SW 1271 (cell line): ENCODE measurements around the gene TNS3.

Experiments used
- DNase-seq, 2 experiments: peaks; one replicate each; lab custom pipeline; 2025; lab: John Stamatoyannopoulos, UW

The TNS3 gene

DNA sequence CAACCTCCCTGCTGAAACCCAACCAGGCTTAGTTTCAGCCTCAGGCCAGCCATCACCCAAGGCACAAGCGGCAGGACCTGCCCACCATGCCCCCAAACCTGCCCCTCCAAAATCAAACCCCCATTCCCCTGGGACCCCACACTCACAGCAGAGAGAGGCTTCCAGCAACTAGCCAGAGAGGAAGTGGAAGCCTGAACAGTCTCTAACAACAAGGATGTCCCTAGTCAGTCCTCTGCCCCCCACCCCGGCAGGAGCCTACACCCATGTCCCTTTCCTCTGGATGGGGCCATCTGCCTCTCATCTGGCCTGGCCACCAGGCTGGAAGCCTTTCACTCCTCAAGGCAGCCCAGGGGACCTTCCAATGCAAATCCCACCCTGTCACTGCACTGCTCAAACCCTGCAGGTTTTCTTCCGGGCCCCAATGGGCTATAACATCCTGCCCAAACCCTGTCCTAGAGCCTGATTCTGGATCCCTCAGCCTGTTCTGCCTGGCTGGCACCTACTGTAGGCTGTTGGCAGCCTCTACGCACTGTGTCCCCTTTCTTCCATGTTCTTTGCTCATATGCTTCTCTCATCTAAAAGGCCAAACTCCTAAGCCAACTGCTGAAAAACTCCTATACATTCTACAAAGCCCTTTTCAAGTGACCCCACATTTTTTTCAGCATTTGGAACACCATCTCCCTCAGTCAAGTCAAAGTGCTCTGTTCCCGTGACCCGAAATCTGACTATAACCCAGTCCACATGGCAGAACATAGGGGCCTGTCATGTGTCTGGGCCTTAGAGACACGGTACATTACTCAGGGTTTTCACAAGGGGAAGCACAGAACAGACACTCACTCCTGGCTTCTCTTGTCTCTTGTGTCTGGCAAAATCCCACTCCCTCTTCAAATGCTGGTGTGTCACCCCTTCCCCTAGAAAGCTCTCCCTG lies 253.3 kb downstream of the TNS3 start:
- DNase-seq: no peak

DNA sequence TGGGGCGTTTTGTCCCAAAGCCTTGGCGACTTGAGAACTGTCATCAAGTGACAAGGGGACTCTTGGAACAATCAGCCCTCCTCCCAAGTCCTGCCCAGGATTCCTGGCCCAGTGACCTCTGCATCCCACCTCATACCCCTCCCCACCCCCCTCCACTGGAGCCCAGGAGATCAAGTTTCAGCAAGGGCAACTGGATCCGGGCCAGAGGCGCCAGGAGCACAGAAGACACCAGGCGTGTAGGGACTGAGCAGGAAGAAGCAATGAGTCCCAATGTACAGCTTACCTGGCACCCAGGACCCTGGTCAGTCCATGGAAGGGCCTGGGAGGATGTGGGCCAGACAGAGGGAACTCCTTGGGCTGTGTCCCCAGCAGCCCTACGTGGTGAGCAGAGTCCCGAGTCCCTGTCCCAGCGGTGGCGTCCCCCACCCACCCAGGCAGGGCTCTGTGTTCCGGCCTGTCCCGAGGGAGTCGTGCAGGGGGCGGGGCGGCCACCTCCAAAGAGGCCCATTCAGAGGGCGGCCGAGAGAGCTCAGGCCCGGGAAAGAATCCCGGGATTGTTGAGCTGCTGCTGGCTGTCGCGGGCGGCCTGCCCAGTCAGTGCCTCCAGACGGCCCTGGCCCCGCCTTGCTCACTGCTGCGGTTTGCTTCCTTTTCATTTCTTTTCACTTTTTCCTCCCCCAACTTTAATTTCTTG lies 254.1 kb downstream of the TNS3 start:
- no peak for DNase-seq

DNA sequence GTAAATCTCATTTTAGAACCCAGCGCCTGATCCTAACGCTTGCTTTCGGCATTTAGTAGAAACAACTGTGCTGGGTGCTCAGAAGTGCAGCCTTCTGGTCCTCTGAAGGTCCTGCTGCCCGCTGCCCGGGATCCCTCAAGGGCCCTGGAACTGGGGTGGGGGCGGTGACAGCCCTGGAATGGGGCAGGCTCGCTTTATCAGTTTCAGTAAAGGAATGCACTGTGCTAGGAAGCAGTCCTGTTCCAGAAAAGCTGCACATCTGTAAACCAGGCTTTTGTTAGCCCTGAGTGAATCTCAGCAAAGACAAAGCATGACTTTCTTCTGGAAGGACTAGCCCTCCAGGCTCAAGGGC lies 254.6 kb downstream of the TNS3 start:
- DNase-seq: no peak

DNA sequence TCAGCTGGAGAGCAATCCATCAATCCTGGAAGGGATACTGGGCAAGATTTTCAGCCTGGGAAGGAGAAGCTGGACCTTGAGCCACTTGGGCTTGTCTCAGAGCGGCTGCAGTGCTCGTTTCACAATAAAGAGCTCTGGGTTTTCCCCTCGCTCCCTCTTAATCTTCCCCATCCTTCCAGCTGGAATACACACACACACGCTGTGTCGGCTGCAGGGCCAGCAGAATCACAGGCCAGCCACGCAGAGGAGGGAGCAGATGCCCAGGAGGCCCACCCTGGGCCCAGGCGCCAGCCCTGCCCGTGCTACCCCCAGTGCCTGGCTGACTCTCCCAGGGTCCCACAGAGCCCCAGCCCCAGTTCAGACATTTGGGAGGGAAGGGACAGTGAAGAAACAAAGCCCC lies 255.1 kb downstream of the TNS3 start:
- no peak for DNase-seq

DNA sequence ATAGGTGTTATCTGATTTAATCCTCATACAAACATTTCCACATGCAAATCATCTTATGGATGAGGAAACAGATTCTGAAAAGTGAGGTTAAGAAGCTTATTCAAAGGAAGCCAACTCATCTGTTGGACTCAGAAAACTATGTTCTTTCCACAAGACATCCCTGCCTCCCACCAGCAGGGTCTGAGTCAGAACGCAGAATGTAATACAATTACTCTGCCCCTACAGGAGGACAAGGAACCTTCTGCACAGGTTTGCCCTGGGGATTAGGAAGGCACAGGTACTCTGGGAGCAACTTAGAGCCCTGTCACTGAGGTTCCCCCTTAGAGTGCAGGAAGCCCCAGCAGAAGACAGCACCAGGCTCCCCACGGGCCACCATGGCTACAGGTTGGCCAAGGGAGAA lies 255.7 kb downstream of the TNS3 start:
- DNase-seq: no peak

DNA sequence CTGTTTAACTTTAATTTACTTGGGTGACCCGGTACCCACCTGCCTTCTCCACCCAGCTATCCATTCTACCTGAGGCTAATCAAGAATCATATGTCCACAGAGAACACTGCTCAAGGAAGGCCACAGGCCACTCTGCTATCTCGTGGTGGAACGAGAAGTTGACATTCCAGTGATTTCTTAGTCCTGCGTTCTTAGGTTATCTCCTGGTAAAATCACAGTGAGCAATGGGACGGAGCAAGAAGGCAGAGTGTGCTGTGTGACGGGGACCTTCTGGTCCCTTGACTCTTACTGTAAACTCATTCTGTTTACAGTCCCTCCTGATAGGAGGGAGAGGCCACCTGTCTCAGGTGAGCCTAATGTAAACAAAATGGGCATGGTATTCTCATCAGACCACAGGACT lies 256.6 kb downstream of the TNS3 start:
- no peak for DNase-seq

DNA sequence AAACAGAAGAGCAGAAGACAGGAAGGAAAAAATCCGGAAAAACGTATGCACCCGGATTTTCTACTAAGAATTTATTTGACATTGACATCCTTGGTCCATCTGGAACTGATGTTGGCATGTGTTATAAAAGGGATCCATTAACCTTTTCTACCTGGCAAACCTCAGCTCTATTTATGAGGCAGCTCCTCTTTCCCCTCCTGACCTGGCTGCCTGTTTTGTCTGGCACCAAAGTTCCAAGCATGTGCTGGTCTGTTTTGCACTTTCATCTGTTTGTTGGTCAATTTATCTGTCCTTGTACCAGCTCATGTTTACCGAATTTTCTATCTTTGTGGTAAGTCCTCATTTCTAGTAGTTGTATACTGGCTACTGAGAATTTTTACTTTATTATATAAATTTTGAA lies 258.0 kb downstream of the TNS3 start:
- DNase-seq: no peak

DNA sequence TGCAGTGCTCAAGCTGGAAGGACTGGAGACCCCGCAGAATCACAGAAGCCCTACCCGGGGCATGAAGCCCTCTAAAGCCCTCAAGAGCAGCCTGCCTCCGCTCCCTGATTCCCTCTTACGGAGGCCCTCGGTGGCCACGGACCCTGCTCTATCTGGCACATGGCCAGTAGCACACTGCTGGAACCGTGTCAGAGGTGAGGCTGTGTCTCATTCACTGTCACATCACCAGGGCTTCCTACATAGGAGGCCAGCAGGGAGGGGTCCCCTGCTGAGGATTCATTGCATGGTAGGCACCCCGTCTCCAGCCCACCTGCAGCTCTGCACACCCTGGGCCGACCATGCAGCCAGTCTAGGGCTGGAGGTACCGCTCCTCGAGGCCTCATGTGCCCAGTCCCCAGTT lies 259.2 kb downstream of the TNS3 start:
- no peak for DNase-seq

DNA sequence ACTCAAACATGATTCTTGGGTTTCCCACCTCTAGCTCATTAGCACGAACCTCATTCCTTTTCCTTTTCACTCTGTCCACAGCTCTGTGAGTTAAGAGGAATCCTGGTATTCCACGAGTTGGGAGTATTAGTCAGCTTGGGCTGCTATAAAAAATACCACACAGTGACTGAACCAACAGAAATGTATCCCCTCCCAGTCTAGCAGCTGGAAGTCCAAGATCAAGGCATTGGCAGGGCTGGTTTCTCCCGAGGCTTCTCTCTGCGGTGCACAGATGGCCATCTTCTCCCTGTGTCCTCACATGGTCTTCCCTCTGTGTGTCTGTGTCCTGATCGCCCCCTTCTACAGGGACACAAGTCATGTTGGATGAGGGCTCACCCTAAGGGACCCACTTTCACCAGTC lies 261.6 kb downstream of the TNS3 start:
- DNase-seq: no peak

DNA sequence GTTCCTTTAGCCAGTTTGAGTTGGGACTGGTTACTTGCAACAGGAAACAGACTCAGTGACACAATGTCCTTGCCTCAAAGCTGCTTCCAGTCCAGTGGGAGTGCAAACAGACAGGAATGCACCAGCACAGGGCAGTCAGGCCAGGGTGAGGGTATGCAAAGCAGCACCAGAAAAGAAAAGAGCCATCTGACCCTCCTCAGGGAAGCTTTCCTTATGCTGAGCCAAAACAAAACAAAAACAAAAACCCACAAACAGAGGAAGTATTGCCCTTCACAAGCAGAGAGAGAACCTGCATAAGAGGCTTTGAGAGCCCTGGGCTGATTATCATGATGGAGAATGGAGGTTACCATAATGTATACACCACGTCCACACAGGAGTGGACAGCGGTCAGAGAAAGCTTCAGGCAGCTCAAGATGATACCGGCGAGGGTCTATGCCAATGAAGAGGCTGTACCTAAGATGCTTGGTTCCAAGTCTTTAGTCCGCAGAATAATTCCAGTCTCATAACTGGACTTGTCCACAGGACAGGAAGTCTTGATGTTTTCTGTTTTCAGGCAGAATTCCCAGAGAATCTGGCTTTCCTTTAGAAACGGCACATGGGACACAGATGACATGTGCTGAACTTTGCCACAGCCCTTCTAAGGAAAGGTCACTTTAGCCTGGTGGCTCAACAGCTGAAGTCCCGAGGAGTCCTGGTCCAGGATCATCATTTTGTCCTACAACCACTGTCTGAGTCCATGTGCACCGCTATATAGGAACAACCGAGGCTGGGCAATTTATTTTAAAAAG lies 263.3 kb downstream of the TNS3 start:
- no peak for DNase-seq

DNA sequence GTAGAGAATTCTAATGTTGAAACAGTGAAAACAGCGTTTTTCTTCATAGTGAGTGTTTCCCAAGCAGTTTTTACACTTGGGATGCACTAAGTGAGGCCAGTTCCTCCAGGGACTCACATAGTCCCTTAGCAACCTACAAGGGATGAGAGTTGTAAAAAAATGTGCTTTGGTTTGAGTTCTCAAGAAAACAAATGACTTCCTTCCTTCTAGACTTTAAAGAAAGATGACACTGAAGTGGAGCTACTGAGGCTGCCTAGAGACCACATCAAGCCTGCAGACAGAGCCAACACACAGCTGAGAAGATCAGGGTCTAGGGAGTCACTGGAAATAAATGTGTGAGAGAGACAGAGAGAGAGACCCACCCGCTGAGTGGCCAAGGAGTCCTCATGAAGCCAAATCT lies 264.4 kb downstream of the TNS3 start:
- DNase-seq: no peak

DNA sequence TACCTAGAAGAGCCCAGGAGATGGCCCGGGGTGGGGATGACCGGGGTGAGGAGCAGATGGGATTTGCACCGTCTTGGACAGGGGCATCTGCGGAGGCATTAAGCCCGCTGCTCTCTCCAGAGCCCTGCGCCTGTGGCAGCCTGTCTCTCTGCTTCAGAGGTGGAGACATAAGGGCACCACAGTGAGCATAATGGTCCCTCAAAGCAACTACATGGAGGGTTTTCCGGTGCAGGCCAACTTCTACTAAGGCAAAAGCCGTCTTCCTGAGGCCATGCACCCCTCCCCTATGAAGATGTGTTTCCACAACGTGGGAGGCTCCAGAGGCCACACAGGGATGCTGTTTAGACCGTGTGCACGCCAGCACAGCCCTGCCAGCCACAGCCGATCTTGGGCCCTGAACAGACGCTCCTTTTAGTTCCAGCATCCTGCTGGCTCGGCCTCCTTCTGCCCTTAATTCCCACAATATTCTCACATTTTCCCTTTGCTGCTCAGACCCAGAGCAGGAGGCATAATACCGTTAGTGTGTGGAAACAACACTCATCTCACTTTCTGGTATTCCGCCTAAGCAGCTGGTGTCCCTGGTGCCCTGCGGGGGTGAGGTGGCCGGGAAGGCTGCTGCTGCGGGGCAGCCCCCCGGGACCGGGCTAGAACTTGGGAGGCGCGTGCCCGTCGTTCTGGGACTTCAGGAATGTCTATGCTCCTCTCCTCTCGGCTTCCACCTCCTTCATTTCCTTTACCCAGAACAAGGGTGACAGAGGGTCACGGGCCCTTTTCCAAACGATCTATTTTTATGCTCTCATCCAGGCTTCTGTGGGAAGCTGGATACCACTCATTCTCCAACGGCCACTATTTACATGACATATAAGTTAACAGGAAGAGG lies 266.9 kb downstream of the TNS3 start:
- DNase-seq: no peak

DNA sequence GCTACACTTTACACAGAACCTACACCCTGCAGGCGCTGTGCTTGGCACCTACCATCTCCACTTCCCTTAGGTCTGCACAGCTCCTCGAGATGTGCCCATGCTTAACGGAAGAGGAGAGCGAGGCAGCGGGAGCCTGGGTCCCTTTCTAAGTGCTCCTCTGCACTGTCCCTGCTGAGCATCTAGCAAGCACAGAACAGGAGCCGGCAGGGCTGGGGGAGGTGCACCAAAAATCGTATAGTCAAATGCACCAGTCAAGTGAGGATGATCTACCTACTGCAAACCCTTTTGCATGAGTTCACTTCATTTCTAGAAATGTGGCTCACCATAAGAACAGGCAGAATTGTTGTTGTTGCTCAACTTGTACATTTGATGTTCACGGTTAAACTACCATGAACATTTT lies 267.7 kb downstream of the TNS3 start:
- DNase-seq: no peak

DNA sequence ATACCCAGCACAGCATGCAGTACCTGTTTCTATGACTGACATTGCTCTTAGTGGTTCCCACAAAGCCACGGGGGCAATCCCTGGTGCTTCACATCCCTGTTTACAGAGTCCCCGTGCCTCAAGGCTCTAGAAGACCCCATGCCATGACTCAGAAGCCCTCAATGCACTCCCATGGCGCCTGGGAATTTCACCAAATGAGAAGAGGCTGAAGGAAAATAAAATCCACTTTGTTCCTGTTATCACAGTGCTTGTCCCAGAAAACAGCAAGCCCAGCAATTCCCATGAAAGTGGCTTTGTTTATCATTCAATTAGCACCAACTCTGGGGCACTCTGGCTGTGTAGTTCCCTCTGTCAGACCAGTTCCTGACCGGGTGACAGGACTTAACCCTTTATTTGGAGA lies 268.3 kb downstream of the TNS3 start:
- DNase-seq: no peak

DNA sequence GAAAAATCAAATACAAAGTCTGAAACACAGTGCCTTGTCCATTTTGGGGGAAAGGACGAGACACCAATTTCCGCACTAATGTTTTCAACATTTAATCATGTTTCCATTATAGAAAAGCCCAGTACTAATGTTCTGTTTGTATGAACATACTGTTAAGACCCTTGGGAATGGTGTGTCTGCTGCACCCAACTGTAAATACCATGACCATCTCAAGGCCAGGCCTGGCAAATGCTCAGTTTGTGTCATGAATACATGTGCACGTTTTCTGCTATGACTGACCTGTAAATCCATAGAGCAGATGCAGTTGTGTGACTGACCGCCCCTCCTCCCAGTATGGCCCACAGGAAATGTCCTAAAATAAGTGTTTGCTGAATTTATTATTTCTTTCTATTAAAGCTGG lies 270.0 kb downstream of the TNS3 start:
- DNase-seq: no peak

DNA sequence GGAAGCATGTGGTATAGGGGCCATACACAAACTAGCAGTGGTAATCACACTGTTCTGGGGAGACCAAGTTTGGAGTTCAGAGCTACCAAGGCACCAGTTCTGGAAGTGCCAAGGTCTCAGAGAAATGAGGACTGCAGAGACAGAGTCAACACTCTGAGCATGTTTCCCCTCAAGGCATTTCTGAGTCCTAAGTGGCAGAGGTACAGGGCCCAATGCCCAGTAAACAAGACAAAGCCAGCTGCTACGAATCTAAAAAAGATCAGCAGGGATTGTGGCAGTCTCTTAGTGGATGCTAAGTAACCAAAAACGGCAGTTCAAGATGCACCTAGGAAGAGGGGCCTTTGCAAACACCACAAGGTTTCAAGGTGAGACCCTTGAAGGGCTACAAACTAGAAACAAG lies 271.9 kb downstream of the TNS3 start:
- no peak for DNase-seq

DNA sequence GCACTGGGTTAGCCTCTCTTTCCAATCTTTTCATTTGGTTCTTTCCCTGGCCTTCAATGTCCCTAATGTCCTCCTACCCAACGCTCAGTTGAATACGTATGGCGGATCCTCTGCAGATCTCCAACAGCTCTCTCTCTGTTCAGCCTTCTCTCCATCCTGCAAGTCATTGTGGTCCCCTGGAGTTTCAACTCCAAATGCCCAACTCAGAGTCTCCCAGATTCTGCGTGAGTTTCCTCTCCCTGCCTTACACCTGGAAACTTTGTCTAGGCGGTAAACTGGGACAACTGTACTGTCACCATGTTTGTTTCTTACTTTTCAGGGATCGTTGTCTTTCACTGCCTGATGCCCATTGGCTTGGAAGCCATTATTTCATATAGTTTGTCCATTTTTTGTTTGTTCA lies 273.1 kb downstream of the TNS3 start:
- DNase-seq: no peak

DNA sequence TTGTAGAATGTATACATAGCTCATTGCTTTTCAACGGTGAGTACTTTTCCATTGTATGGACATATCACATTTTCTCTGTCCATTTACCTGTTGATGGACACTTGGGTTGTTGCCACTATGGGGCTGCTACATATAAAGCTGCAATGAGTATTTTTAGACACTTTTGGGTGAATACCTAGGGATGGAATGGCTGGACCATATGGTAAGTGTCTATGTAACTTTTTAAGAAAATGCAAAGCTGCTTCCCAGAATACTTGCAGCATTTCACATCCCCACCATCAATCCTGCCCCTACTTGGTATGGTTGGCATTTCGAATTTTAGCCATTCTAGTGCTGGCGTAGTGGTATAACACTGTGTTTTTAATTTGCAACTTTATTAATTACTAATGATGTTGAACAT lies 274.6 kb downstream of the TNS3 start:
- no peak for DNase-seq

DNA sequence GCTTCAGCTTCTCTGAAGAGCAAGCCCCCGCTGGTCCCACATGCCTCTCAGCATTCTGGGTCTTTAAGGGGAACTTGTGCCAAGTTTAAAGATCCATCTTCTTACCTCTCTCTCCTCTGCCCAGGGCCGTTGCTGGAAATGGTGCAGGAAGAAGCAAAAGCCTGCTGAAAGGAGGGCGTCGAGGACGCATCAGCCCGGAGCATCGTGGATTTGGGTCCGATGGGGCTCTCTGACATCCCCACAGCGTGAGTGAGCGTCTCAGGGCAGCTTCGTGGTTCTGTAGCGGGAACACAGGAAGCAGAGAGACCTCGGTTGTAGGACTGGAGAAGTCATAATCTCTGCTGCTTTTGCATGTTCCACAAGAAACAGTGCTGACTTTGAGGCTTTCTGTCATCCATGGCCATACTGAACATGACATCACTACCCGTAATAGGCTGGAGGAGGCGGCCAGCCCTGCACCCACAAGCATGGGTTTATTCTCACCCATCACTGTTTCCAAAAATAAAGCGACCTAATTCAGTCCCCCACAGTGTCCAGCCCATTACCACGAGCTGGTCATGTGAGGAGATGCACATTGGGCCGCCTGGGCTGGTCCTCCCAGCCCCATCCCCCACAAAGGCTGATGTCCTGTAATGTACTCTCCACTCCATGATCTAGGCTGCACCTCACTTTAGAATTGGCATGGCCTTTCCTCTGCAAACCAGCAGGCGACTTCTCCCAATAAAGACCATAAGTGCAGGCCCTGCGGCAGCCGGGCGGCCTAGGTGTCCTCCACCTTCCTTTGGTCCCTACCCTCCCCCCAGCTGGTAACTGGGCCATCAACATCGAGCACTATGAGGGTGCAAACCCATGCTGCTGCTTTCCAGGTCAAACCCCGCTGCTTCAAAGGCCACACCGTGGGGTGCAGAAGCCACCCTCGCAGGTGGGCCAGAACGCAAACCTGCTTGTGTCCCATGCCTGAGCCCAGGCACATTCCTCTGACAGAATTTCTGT lies 276.9 kb downstream of the TNS3 start:
- no peak for DNase-seq

DNA sequence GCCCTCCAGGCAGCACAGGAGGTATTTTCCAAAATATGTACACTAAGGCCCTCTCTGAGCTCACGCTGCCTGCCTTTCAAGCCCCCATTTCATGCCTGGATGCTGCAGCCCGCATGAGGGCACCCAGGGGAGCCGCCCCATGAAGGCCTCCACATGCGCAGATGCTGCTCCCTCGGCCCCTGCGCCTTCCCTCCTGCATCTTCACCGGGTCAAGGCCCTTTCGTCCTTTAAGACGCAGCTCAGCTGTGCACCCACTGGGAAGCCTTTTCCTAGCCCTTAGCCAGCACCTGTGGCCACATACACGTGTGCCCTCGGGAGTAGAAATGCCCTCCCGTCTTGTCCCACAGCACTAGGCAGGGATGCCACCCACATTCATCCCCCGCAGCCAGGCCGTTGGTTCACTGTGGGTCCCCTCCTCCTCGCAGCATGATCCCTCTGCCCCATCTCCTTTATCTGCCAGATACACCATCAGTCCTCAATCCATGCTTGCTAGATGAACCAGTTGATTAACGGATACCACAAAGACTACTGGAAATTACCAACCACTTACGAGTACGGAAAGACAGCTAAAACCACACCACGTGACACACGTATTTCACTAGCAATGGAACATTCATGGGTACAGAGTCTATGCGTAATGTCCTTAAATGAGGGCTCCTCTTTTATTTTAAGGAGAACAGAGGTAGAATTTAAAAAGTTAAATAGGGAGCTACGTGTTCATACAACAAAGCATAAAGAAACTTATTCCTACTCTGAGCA lies 278.0 kb downstream of the TNS3 start:
- DNase-seq: no peak
